ENCODE results near the gene CCDC188. TPM values are rescaled to one million over a fixed set of nuclear protein-coding genes. Genes with fewer than 3 reads are reported as not detected.

CCDC188 gene
- total and polyA plus RNA-seq, 7 experiments from 2014 or later: not detected

DNA sequence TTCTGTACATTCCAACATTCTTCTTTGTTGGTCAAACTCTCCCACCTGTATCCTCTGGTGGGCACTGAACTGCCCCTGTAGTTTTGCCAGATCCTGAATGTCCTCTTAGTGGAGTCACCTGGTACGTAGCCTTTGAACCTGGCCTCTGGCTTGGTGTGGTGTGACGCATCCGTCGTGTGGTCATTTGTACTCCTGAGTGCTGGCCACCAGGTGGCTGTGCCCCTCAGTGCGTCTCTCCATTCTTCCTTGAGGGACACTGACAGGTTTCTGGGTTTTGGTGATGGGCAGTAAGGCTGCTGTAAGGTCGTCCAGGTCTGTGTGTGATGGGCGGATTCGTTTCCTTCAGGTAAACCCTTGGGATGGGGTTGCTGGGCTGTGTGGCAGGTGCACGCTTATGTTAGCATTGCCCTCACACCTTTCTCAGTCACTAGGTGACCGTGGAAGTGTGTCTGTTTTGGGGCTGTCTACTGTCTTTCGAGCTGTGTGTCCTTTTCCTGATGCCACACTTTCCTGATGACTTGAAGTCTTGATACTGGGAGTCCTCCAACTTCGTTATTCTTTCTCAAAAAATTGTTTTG, 48.6 kb downstream of the CCDC188 start:
- Mint-ChIP-seq H3K9me3 (no peaks in the 10 kb centered on the region), H3K27ac (peak overlapping the region; percentile 59 to 97 (median 85)), H3K4me3 (peak overlapping the region in 2 of 10 donors; percentile 29 to 39), H3K36me3 (peaks cover 0 to 23% (median 7%) of the 10 kb centered on the region in 5 donors), H3K27me3 (no peaks in the 10 kb centered on the region), H3K4me1 (peaks cover 22 to 52% (median 46%) of the 10 kb centered on the region in 7 donors)
- H3K27me3 ChIP-seq (ENCODE audit: control insufficient read depth in 2 of 2, insufficient read depth in 2 of 2, low read length in 2 of 2): no peaks in the 10 kb centered on the region
- ChIA-PET CTCF (interaction anchor here (1.2 kb wide), 1 partner anchor 8 kb away, joined by 4 read pairs; no protein-coding TSS in a partner anchor), POLR2A (interaction anchor here (0.7 kb wide), 1 partner anchor 215 kb away, joined by 3 read pairs; no protein-coding TSS in a partner anchor)
- peaks cover 0 to 38% (median 6%) of the 10 kb centered on the region in 3 experiments for H3K36me3 ChIP-seq (ENCODE audit: control insufficient read depth in 2 of 3, insufficient read depth in 3 of 3, low read length in 3 of 3)
- peaks cover 24 to 29% of the 10 kb centered on the region in 2 donors for H3K4me1 ChIP-seq (ENCODE audit: control insufficient read depth in 2 of 2, insufficient read depth in 2 of 2, low read length in 2 of 2)
- intact Hi-C loops (cut with micrococcal nuclease): no loop called here
- DNase-seq (no peak), ATAC-seq (no peak)
- H3K9me3 ChIP-seq (ENCODE audit: control insufficient read depth in 2 of 3, low read length in 3 of 3): no peaks in the 10 kb centered on the region
- H3K27ac ChIP-seq (ENCODE audit: low read depth, low read length): no peak overlapping the region
- no peak overlapping the region for H3K4me3 ChIP-seq (ENCODE audit: low read length)

- Mint-ChIP-seq H3K4me3 (peak overlapping the region in 4 of 10 donors; percentile 3 to 89 (median 74)), H3K9me3 (peaks cover 0 to 3% (median 0%) of the 10 kb centered on the region in 11 donors), H3K4me1 (peaks cover 22 to 52% (median 46%) of the 10 kb centered on the region in 7 donors), H3K27me3 (no peaks in the 10 kb centered on the region), H3K27ac (peak overlapping the region in 8 of 9 donors; percentile 85 to 97 (median 92)), H3K36me3 (peaks cover 3 to 28% (median 14%) of the 10 kb centered on the region in 5 donors)
- intact Hi-C loops (cut with micrococcal nuclease): loop anchor here in 1 of 2 donors (2.0 kb wide), 1 partner anchor 15 kb away; the partner anchor contains the start of genes RANBP1 and TRMT2A
- CTCF ChIA-PET: interaction anchor here (0.6 to 1.2 kb wide), 2 partner anchors 8 to 84 kb away, joined by 3 to 4 read pairs; no protein-coding TSS in a partner anchor
- DNase-seq (no peak), ATAC-seq (no peak)
- H3K27me3 ChIP-seq (ENCODE audit: control insufficient read depth in 2 of 2, insufficient read depth in 2 of 2, low read length in 2 of 2): no peaks in the 10 kb centered on the region
- peaks cover 0 to 38% (median 0%) of the 10 kb centered on the region in 3 experiments for H3K36me3 ChIP-seq (ENCODE audit: control insufficient read depth in 2 of 3, insufficient read depth in 3 of 3, low read length in 3 of 3)
- peaks cover 24 to 29% of the 10 kb centered on the region in 2 donors for H3K4me1 ChIP-seq (ENCODE audit: control insufficient read depth in 2 of 2, insufficient read depth in 2 of 2, low read length in 2 of 2)
- peak overlapping the region; percentile 78 for H3K27ac ChIP-seq (ENCODE audit: low read depth, low read length)
- POLR2A ChIA-PET: interaction anchor here (0.7 to 1.8 kb wide), 4 partner anchors 14 to 214 kb away, joined by 3 to 11 read pairs (median 5); partner anchors contain the start of genes RANBP1, TANGO2 and TRMT2A
- no peak overlapping the region for H3K4me3 ChIP-seq (ENCODE audit: low read length)
- no peaks in the 10 kb centered on the region for H3K9me3 ChIP-seq (ENCODE audit: control insufficient read depth in 2 of 3, low read length in 3 of 3)
These were observed 49.2 kb downstream of the CCDC188 start for GRCh38 chr22:20101638-20102037.

DNA sequence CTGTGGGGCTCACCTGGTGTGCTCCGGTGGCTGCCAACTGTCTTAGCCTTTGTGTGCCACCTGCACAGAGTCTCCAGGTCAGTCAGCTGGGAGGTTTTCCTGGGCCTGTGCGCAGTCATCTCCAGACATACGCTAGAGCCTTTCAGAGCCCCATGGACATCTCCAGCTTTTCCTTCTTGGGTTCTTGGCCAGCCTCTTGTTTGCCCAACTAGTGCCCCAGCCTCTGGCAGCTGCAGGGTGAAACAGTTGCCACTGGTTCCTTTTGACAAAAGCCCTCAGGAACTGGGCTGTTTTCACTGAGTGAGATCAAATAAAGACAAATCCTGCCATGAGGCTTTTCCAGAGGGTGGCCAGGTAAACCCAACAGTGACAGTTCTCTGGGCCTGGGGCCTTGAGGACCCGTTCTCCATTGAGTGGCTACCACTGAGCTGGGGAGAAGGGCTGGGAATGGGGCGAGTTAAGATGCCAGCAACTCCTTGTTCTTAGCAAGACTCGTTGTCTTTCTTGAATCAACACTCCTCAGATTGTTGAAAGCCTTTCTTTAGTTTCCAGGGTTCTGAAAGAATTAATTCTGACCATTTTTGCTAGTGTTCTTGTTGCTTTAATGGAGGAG, 51.6 kb downstream of the CCDC188 start:
- no peaks in the 10 kb centered on the region for H3K27me3 ChIP-seq (ENCODE audit: control insufficient read depth in 2 of 2, insufficient read depth in 2 of 2, low read length in 2 of 2)
- Mint-ChIP-seq H3K9me3 (peaks cover 0 to 5% (median 0%) of the 10 kb centered on the region in 11 donors), H3K36me3 (peaks cover 3 to 44% (median 29%) of the 10 kb centered on the region in 5 donors), H3K27me3 (no peaks in the 10 kb centered on the region), H3K27ac (peak overlapping the region; percentile 87 to 97 (median 92)), H3K4me1 (peaks cover 22 to 58% (median 46%) of the 10 kb centered on the region in 7 donors), H3K4me3 (peak overlapping the region in 9 of 10 donors; percentile 70 to 96 (median 82))
- ATAC-seq (no peak), DNase-seq (no peak)
- H3K27ac ChIP-seq (ENCODE audit: low read depth, low read length): peak overlapping the region; percentile 78
- ChIA-PET CTCF (no interaction called here), POLR2A (no interaction called here)
- H3K4me3 ChIP-seq (ENCODE audit: low read length): no peak overlapping the region
- no peaks in the 10 kb centered on the region for H3K9me3 ChIP-seq (ENCODE audit: control insufficient read depth in 2 of 3, low read length in 3 of 3)
- H3K36me3 ChIP-seq (ENCODE audit: control insufficient read depth in 2 of 3, insufficient read depth in 3 of 3, low read length in 3 of 3): peaks cover 5 to 44% (median 18%) of the 10 kb centered on the region in 3 experiments
- peaks cover 24 to 29% of the 10 kb centered on the region in 2 donors for H3K4me1 ChIP-seq (ENCODE audit: control insufficient read depth in 2 of 2, insufficient read depth in 2 of 2, low read length in 2 of 2)
- intact Hi-C loops (cut with micrococcal nuclease): no loop called here

Small RNA genes lying within 50 kb of the gene (microRNA-seq; reads per million reads assigned to microRNA genes)
- gene MIR6816 (ENCODE audit: borderline microRNAs expressed): not detected

Other genes starting within 250 kb of the CCDC188 start
- 10 to 100 TPM; 30.0 to 80.7 (median 36.7) TPM for gene COMT, start 209.3 kb downstream of the CCDC188 start, total RNA-seq
- gene COMT, start 209.3 kb downstream of the CCDC188 start, polyA plus RNA-seq: 100 to 1,000 TPM in 1 of 2 donors, 10 to 100 TPM in 1; 85.0 to 105 TPM
- gene TXNRD2, start 209.2 kb downstream of the CCDC188 start, total RNA-seq: 10 to 100 TPM; 24.7 to 39.0 (median 36.7) TPM
- 10 to 100 TPM; 14.0 to 15.2 TPM for gene TXNRD2, start 209.2 kb downstream of the CCDC188 start, polyA plus RNA-seq
- gene ARVCF, start 134.2 kb downstream of the CCDC188 start, total RNA-seq: 1 to 10 TPM; 2.8 to 9.2 (median 5.8) TPM
- 1 to 10 TPM in 1 of 2 donors, under 1 TPM in 1; 0.74 to 1.7 TPM for gene ARVCF, start 134.2 kb downstream of the CCDC188 start, polyA plus RNA-seq
- 10 to 100 TPM; 21.3 to 43.1 (median 38.6) TPM for gene TANGO2, start 129.9 kb downstream of the CCDC188 start, total RNA-seq
- 10 to 100 TPM; 20.0 to 41.3 TPM for gene TANGO2, start 129.9 kb downstream of the CCDC188 start, polyA plus RNA-seq
- 10 to 100 TPM; 33.4 to 63.6 (median 41.1) TPM for gene DGCR8, start 70.8 kb downstream of the CCDC188 start, total RNA-seq
- gene DGCR8, start 70.8 kb downstream of the CCDC188 start, polyA plus RNA-seq: 1 to 10 TPM; 4.1 to 6.1 TPM
- gene RANBP1, start 35.0 kb downstream of the CCDC188 start, total RNA-seq: 100 to 1,000 TPM in 1 of 5 experiments, 10 to 100 TPM in 4; 50.4 to 224 (median 74.8) TPM
- 10 to 100 TPM; 86.1 to 90.6 TPM for gene RANBP1, start 35.0 kb downstream of the CCDC188 start, polyA plus RNA-seq
- 100 to 1,000 TPM in 2 of 5 experiments, 10 to 100 TPM in 3; 92.0 to 134 (median 95.8) TPM for gene TRMT2A, start 33.8 kb downstream of the CCDC188 start, total RNA-seq
- 10 to 100 TPM; 30.0 to 44.5 TPM for gene TRMT2A, start 33.8 kb downstream of the CCDC188 start, polyA plus RNA-seq
- 10 to 100 TPM; 63.4 to 88.5 (median 79.2) TPM for gene ZDHHC8, start 19.3 kb downstream of the CCDC188 start, total RNA-seq
- 1 to 10 TPM in 1 of 2 donors, under 1 TPM in 1; 0.95 to 4.3 TPM for gene ZDHHC8, start 19.3 kb downstream of the CCDC188 start, polyA plus RNA-seq
- 1 to 10 TPM in 4 of 5 experiments, under 1 TPM in 1; 0.98 to 2.7 (median 1.8) TPM for gene RTN4R, start 117.3 kb upstream of the CCDC188 start, total RNA-seq
- gene RTN4R, start 117.3 kb upstream of the CCDC188 start, polyA plus RNA-seq: 1 to 10 TPM; 2.2 to 2.9 TPM
- gene DGCR6L, start 169.0 kb upstream of the CCDC188 start, total RNA-seq: 10 to 100 TPM; 29.4 to 55.3 (median 43.7) TPM
- 100 to 1,000 TPM; 115 to 158 TPM for gene DGCR6L, start 169.0 kb upstream of the CCDC188 start, polyA plus RNA-seq
- gene ZNF74, start 243.1 kb upstream of the CCDC188 start, total RNA-seq: 10 to 100 TPM in 3 of 5 experiments, 1 to 10 TPM in 2; 6.1 to 18.2 (median 12.9) TPM
- gene ZNF74, start 243.1 kb upstream of the CCDC188 start, polyA plus RNA-seq: 10 to 100 TPM in 1 of 2 donors, 1 to 10 TPM in 1; 5.3 to 14.0 TPM